ENCODE measurements around the gene C18orf63. TPM values are rescaled to one million over a fixed set of nuclear protein-coding genes. Genes with fewer than 3 reads are reported as not detected.
"Not testable (repeated sequence)": the region's sequence is repeated elsewhere in the genome, so short reads cannot be mapped to it uniquely, and the experiment has no call there.

The C18orf63 gene
- total RNA-seq, 2 donors from 2014 or later, result not detected

DNA sequence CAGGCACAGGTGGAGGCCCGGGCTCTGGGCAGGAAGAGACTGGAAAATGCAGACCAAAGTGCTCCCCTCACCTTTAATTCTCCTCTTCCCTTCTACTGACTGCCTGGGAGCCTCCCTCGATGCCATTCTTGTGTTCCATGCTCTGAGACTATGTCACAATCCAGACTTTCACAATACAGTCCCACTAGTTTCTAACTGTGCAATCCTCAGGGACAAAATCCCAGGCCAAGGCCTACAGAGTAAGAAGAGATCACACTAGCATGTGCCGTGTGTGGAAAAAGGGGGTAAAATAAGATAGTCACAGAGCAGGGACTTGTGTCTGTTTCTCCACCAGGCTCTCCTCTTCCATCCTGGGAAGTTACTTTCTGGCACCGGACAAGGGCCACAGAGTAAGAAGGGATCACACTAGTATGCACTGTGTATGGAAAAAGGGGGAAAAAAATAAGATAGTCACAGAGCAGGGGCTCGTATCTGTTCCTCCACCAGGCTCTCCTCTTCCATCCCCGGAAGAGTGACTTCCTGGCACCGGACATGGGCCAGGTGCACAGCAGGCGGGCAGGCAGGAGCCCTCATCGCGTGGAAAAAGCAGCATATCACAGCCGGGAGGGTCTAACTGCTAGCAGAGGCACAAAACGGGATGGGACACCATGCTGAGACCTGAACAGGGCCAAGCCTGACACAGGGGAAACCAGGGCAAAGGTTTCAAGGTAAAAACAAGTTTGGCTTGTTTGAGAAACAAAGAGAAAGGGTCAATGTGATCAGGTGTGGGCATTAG lies 33.5 kb upstream of the C18orf63 start:
- Mint-ChIP-seq H3K27ac (peak overlapping the region; percentile 27), H3K4me3 (peak overlapping the region; percentile 17), H3K27me3 (no peaks in the 10 kb centered on the region), H3K9me3 (no peaks in the 10 kb centered on the region), H3K4me1 (peaks cover 23% of the 10 kb centered on the region), H3K36me3 (ENCODE audit: low read depth) (no peaks in the 10 kb centered on the region)
- ATAC-seq (replicated peaks), result no peak

DNA sequence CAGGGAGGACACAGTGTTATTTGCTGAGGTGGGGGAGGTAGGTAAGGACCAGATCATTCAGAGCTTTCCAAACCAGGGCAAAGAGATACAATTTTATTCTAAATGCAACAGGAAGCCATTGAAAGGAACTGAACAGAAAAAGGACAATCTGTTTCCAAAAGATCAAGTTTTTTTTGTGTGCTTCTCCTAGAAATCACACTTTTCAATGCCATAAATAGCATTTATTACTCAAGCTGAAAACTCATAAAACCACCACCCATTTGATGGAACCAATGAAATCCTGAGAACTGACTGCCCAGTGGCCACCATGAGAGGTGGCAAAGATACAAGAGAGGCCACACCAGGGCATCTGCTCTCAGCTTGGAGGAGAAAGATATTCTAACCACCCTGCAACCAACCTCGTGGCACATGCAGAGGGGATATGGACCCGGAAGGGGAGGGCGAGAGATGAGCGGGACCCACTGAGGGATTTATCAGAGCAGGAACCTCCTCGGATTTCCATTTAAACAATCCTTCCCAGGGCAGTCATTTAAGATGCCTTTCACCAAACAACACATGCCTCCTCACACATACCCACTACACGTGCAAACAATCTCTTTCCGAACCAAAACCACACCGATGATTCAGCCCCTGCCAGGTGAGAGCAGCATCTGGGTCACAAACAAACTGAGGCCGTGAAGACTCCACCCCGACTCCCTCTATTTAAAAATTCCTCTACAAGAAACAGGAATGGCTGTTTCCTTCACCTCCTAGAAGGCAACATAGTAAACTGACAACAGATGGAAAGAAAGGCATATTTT lies 32.7 kb upstream of the C18orf63 start:
- Mint-ChIP-seq H3K4me1 (peaks cover 23% of the 10 kb centered on the region), H3K36me3 (ENCODE audit: low read depth) (no peaks in the 10 kb centered on the region), H3K4me3 (peak overlapping the region; percentile 17), H3K27me3 (no peaks in the 10 kb centered on the region), H3K9me3 (no peaks in the 10 kb centered on the region), H3K27ac (peak overlapping the region; percentile 34)
- ATAC-seq (replicated peaks), result peak; percentile 79

DNA sequence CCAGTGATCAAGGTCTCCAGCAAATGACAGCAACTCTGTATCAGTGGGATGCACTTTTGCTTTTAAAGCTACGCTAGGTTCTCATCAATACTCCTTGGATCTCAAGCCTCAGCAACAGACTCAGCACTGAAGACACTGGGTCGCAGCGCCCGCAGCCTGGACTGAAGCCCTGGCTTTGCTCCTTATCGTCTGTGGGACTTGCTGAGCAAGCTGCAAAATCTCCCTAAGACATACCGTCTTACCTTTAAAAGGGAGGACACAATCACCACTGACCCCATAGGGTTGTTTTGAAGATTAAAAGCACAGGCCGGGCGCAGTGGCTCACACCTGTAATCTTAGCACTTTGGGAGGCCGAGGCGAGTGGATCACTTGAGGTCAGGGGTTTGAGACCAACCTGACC lies 32.0 kb upstream of the C18orf63 start:
- Mint-ChIP-seq H3K27me3 (no peaks in the 10 kb centered on the region), H3K36me3 (ENCODE audit: low read depth) (no peaks in the 10 kb centered on the region), H3K27ac (peak overlapping the region; percentile 34), H3K4me1 (peaks cover 23% of the 10 kb centered on the region), H3K9me3 (no peaks in the 10 kb centered on the region), H3K4me3 (no peak overlapping the region)
- ATAC-seq (replicated peaks), result no peak

GRCh38 chr18:74284191-74284979 lies 31.3 kb upstream of the C18orf63 start:
- H3K9me3 Mint-ChIP-seq, result no peaks in the 10 kb centered on the region
- no peaks in the 10 kb centered on the region for H3K36me3 Mint-ChIP-seq (ENCODE audit: low read depth)
- H3K4me3 Mint-ChIP-seq, result no peak overlapping the region
- H3K4me1 Mint-ChIP-seq, result peaks cover 23% of the 10 kb centered on the region
- ATAC-seq (replicated peaks), result no peak
- no peak overlapping the region for H3K27ac Mint-ChIP-seq
- no peaks in the 10 kb centered on the region for H3K27me3 Mint-ChIP-seq

- Mint-ChIP-seq H3K27ac (no peak overlapping the region), H3K9me3 (no peaks in the 10 kb centered on the region), H3K4me3 (no peak overlapping the region), H3K36me3 (ENCODE audit: low read depth) (no peaks in the 10 kb centered on the region), H3K4me1 (peaks cover 23% of the 10 kb centered on the region), H3K27me3 (no peaks in the 10 kb centered on the region)
- no peak for ATAC-seq (replicated peaks)
Observed at GRCh38 chr18:74284980-74285355, 30.7 kb upstream of the C18orf63 start.

DNA sequence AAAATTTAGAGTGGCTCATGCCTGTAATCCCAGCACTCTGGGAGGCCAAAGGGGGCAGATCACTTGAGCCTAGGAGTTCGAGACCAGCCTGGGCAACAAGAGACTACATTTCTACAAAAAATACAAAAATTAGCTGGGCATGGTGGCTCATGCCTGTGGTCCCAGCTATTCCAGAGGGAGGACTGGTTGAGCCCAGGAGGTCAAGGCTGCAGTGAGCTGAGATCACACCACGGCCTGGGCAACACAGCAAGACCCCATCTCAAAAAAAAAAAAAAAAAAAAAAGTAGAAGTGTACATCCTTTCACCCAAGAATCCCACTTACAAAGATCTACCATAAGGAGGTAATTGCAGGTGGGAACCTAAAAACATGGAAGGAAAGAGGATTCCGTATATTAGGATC lies 30.1 kb upstream of the C18orf63 start:
- not testable (repeated sequence) for H3K4me3 Mint-ChIP-seq; H3K36me3 Mint-ChIP-seq (ENCODE audit: low read depth); H3K27me3 Mint-ChIP-seq; H3K27ac Mint-ChIP-seq; H3K9me3 Mint-ChIP-seq; ATAC-seq (replicated peaks)
- H3K4me1 Mint-ChIP-seq, result peaks cover 23% of the 10 kb centered on the region

- peaks cover 22% of the 10 kb centered on the region for H3K4me1 Mint-ChIP-seq
- no peaks in the 10 kb centered on the region for H3K27me3 Mint-ChIP-seq
- H3K4me3 Mint-ChIP-seq, result no peak overlapping the region
- no peaks in the 10 kb centered on the region for H3K9me3 Mint-ChIP-seq
- H3K36me3 Mint-ChIP-seq (ENCODE audit: low read depth), result no peaks in the 10 kb centered on the region
- H3K27ac Mint-ChIP-seq, result no peak overlapping the region
- ATAC-seq (replicated peaks), result no peak
Observed at GRCh38 chr18:74286106-74286855, 29.4 kb upstream of the C18orf63 start.

- no peak for ATAC-seq (replicated peaks)
- no peaks in the 10 kb centered on the region for H3K9me3 Mint-ChIP-seq
- H3K27ac Mint-ChIP-seq, result no peak overlapping the region
- no peak overlapping the region for H3K4me3 Mint-ChIP-seq
- no peaks in the 10 kb centered on the region for H3K27me3 Mint-ChIP-seq
- peaks cover 20% of the 10 kb centered on the region for H3K4me1 Mint-ChIP-seq
- peaks cover 4% of the 10 kb centered on the region for H3K36me3 Mint-ChIP-seq (ENCODE audit: low read depth)
Observed at GRCh38 chr18:74286856-74287255, 28.8 kb upstream of the C18orf63 start.

DNA sequence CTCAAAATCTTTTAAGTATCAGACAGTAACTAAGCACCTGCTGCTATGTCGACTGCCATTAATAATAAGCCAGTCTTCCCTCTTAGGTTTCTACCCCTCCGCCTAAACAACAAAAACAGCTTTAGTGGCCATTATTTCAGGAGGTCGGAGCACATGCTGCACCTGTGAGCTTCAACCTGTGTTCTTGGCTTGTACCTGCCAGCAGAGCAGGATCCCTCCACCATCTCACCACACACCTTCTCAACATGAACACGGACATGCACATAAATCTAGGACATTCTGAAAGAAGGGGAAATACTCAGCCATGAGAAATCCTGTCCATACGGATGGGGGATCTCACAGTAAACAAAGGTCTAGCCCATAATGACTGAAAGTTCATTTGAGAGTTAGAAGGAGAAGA lies 27.6 kb upstream of the C18orf63 start:
- no peak overlapping the region for H3K27ac Mint-ChIP-seq
- H3K4me3 Mint-ChIP-seq, result no peak overlapping the region
- H3K4me1 Mint-ChIP-seq, result peaks cover 12% of the 10 kb centered on the region
- H3K9me3 Mint-ChIP-seq, result no peaks in the 10 kb centered on the region
- peaks cover 8% of the 10 kb centered on the region for H3K36me3 Mint-ChIP-seq (ENCODE audit: low read depth)
- no peaks in the 10 kb centered on the region for H3K27me3 Mint-ChIP-seq
- ATAC-seq (replicated peaks), result no peak

- Mint-ChIP-seq H3K36me3 (ENCODE audit: low read depth) (peaks cover 8% of the 10 kb centered on the region), H3K27me3 (no peaks in the 10 kb centered on the region), H3K4me3 (no peak overlapping the region), H3K4me1 (peaks cover 8% of the 10 kb centered on the region), H3K27ac (no peak overlapping the region), H3K9me3 (no peaks in the 10 kb centered on the region)
- no peak for ATAC-seq (replicated peaks)
Observed at GRCh38 chr18:74288730-74289129, 26.9 kb upstream of the C18orf63 start.

DNA sequence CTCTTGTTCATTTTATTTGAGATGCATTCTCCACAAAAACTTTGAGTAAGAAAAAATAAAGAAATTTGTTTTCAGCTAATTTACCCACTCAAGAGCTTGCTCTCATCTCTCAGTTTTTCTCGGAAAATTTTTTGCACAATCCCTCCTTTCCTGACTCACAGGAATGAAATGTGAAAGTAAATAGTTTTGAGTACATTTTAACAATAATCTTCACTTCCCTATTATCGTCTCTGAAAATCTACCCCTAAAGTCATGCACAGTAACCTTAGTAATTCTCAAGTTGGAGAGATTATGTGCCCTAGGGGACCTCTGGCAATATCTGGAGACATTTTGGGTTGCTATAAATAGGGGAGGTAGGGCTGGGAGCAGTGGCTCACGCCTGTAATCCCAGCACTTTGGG lies 26.5 kb upstream of the C18orf63 start:
- Mint-ChIP-seq H3K27me3 (no peaks in the 10 kb centered on the region), H3K9me3 (no peaks in the 10 kb centered on the region), H3K27ac (no peak overlapping the region), H3K4me3 (no peak overlapping the region), H3K36me3 (ENCODE audit: low read depth) (peaks cover 8% of the 10 kb centered on the region), H3K4me1 (peaks cover 8% of the 10 kb centered on the region)
- ATAC-seq (replicated peaks), result no peak

DNA sequence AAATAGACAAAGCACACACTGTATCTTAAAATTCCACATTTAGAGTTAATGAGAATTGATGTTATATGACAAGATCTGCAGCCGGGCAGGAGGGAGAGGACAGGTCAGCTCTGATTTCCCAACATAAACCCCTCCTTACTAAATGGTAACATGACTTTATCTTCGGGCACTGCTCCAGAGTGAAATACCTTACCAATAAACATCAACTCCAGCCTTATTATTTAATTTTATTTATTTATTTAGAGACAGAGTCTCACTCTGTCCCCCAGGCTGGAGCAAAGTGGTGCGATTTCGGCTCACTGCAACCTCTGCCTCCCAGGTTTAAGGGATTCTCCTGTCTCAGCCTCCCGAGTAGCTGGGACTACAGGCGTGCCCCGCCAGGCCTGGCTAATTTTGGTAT lies 25.6 kb upstream of the C18orf63 start:
- Mint-ChIP-seq H3K27me3 (no peaks in the 10 kb centered on the region), H3K27ac (no peak overlapping the region), H3K9me3 (no peaks in the 10 kb centered on the region), H3K4me1 (peaks cover 8% of the 10 kb centered on the region), H3K36me3 (ENCODE audit: low read depth) (peaks cover 8% of the 10 kb centered on the region), H3K4me3 (no peak overlapping the region)
- no peak for ATAC-seq (replicated peaks)

DNA sequence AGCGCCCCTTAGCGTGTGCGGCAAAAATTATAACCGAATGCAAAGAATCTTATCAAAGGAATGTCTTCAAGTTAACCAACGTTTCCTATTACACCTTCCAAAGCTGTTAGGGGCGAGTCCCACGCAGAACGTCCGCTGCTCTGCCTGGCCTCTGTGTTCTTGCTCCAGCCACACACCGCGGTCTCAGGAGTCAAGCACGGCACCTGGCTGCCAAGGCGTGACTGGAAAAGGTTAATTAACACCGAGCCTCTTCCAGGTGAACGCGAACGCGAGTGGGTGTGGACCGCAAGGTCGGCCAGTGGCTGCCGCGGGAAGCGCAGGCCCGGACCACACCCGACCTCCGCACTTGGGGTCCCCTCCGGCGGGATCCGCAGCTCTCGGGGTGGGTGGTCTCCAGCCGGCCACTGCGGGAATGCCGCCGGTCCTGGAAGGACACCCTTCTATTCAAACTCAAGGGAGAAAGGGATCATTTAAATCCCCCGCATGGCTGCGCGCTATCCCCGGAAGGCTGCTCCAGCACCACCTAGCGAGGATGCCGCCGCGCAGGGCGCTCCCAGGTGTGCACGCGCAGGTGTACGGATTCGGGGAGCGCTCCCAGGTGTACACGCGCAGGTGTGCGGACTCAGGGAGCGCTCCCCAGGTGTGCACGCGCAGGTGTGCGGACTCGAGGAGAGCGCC lies 24.7 kb upstream of the C18orf63 start:
- H3K36me3 Mint-ChIP-seq (ENCODE audit: low read depth), result peaks cover 8% of the 10 kb centered on the region
- no peaks in the 10 kb centered on the region for H3K9me3 Mint-ChIP-seq
- H3K4me1 Mint-ChIP-seq, result peaks cover 8% of the 10 kb centered on the region
- H3K27ac Mint-ChIP-seq, result no peak overlapping the region
- H3K4me3 Mint-ChIP-seq, result no peak overlapping the region
- H3K27me3 Mint-ChIP-seq, result no peaks in the 10 kb centered on the region
- no peak for ATAC-seq (replicated peaks)

GRCh38 chr18:74291472-74291770 lies 24.2 kb upstream of the C18orf63 start:
- Mint-ChIP-seq H3K4me1 (peaks cover 8% of the 10 kb centered on the region), H3K9me3 (no peaks in the 10 kb centered on the region), H3K4me3 (no peak overlapping the region), H3K27ac (peak overlapping the region; percentile 93), H3K27me3 (no peaks in the 10 kb centered on the region), H3K36me3 (ENCODE audit: low read depth) (peaks cover 8% of the 10 kb centered on the region)
- ATAC-seq (replicated peaks), result no peak
